Left colon (tissue), 2 donors: ENCODE data around the gene CDKL4. TPM values are rescaled to one million over a fixed set of nuclear protein-coding genes. Genes with fewer than 3 reads are reported as not detected.
A peak's percentile ranks its signal among the peaks of the same experiment; 100 is the strongest.
"Not testable (repeated sequence)": the region's sequence is repeated elsewhere in the genome, so short reads cannot be mapped to it uniquely, and the experiment has no call there.

Experiments used
- ATAC-seq: fragments of 200-7000 bp; cut with Tn5 transposase; one replicate; pipeline ENCODE4 v1.9.1; 2020; ENCODE audit warnings: mild to moderate bottlenecking, moderate library complexity
- DNase-seq, 2 donors: peaks; one replicate each; pipeline ENCODE4 v3.0.0-alpha.2; 2020
- intact Hi-C, 2 donors: fragments of 100-400 bp; cut with DNase I in 1 of 2; cut with micrococcal nuclease in 1 of 2; formaldehyde crosslinking; loops; one replicate each; pipeline versions ENCODE4 v1.11.2 to v1.14.0; 2022; cut with DNase I, micrococcal nuclease
- total RNA-seq, 2 donors: library from RNA; stranded (reverse); fragmentation: NEBNext Ultra II Directional; extraction: Animal tissue kit (Norgen Biotek cat#: 25700); gene quantifications; one replicate each; pipeline ENCODE4 v1.2.1, GENCODE V29; 2021
- donor health status: DM: no; HTN: no; CAD: no.
- donor health status: DM: yes; HTN: yes; CAD: no.

The CDKL4 gene
- total RNA-seq, 2 donors from 2014 or later = 0.78 TPM; not detected in 1

- no peak for DNase-seq
- intact Hi-C loops = no loop called here
- no peak for ATAC-seq
Measured at GRCh38 chr2:39153312-39153711, 90.5 kb downstream of the CDKL4 start.

- intact Hi-C loops = no loop called here
Measured at GRCh38 chr2:39152504-39152903, 91.3 kb downstream of the CDKL4 start.

GRCh38 chr2:39150890-39151497 lies 92.8 kb downstream of the CDKL4 start:
- DNase-seq = no peak
- intact Hi-C loops = no loop called here
- ATAC-seq = peak; percentile 61

More at GRCh38 chr2:39152504-39152903, 91.3 kb downstream of the CDKL4 start:
- ATAC-seq (no peak), DNase-seq (no peak)

- intact Hi-C loops = no loop called here
- ATAC-seq = no peak
- DNase-seq = no peak
Measured at GRCh38 chr2:39150102-39150562, 93.6 kb downstream of the CDKL4 start.

- ATAC-seq (no peak), DNase-seq (no peak)
- intact Hi-C loops = no loop called here
Measured at GRCh38 chr2:39146630-39147029, 97.1 kb downstream of the CDKL4 start.

- ATAC-seq = no peak
- DNase-seq = no peak
- intact Hi-C loops = no loop called here
Measured at GRCh38 chr2:39145906-39146421, 97.8 kb downstream of the CDKL4 start.

GRCh38 chr2:39144416-39144815 lies 99.4 kb downstream of the CDKL4 start:
- intact Hi-C loops = no loop called here
- no peak for DNase-seq
- no peak for ATAC-seq

- ATAC-seq (no peak), DNase-seq (no peak)
- intact Hi-C loops = no loop called here
Measured at GRCh38 chr2:39142904-39143605, 100.7 kb downstream of the CDKL4 start.

GRCh38 chr2:39141334-39142271 lies 102.2 kb downstream of the CDKL4 start:
- no peak for DNase-seq
- no peak for ATAC-seq
- intact Hi-C loops = no loop called here

GRCh38 chr2:39140948-39141333 lies 102.8 kb downstream of the CDKL4 start:
- intact Hi-C loops, DNase-seq, ATAC-seq: not testable (repeated sequence)

GRCh38 chr2:39140322-39140847 lies 103.4 kb downstream of the CDKL4 start:
- intact Hi-C loops = no loop called here
- DNase-seq = no peak
- ATAC-seq = no peak

- ATAC-seq (no peak), DNase-seq (no peak)
- intact Hi-C loops = no loop called here
Measured at GRCh38 chr2:39139511-39140237, 104.1 kb downstream of the CDKL4 start.

- no peak for DNase-seq
- intact Hi-C loops = no loop called here
- ATAC-seq = no peak
Measured at GRCh38 chr2:39138837-39139211, 104.9 kb downstream of the CDKL4 start.

- DNase-seq, ATAC-seq, intact Hi-C loops: not testable (repeated sequence)
Measured at GRCh38 chr2:39138187-39138836, 105.5 kb downstream of the CDKL4 start.

- intact Hi-C loops = no loop called here
- no peak for ATAC-seq
- no peak for DNase-seq
Measured at GRCh38 chr2:39136799-39137198, 107.0 kb downstream of the CDKL4 start.

GRCh38 chr2:39135690-39136259 lies 108.0 kb downstream of the CDKL4 start:
- ATAC-seq (no peak), DNase-seq (no peak)
- intact Hi-C loops = no loop called here

- no peak for DNase-seq
- intact Hi-C loops = no loop called here
Measured at GRCh38 chr2:39133215-39133851, 110.4 kb downstream of the CDKL4 start.

More at GRCh38 chr2:39133215-39133851, 110.4 kb downstream of the CDKL4 start:
- no peak for ATAC-seq
